HT1080 (cell line): Measurements from ENCODE around the gene PLEKHA1. TPM values are rescaled to one million over a fixed set of nuclear protein-coding genes. Genes with fewer than 3 reads are reported as not detected.

Experiments used
- DNase-seq: peaks from one replicate; pipeline ENCODE4 v3.0.0-alpha.2; 2015; ENCODE audit warnings: low read depth
- total RNA-seq: library from RNA; depleted of rRNA; stranded (reverse); fragments of >200 nt; shearing (Covaris generic); gene quantifications from 2 replicates; pipeline ENCODE4 v1.2.3, GENCODE V29; 2014

The PLEKHA1 gene
- total RNA-seq, 1 experiment from 2014 or later, result 8.2 TPM

GRCh38 chr10:122420624-122421007 lies 46.1 kb downstream of the PLEKHA1 start:
- DNase-seq, result no peak

GRCh38 chr10:122421054-122421625 lies 46.6 kb downstream of the PLEKHA1 start:
- no peak for DNase-seq

- no peak for DNase-seq
Measured at GRCh38 chr10:122421742-122422141, 47.2 kb downstream of the PLEKHA1 start.

- no peak for DNase-seq
Measured at GRCh38 chr10:122422266-122422989, 47.9 kb downstream of the PLEKHA1 start.

- DNase-seq, result no peak
Measured at GRCh38 chr10:122424059-122424458, 49.6 kb downstream of the PLEKHA1 start.

- DNase-seq, result no peak
Measured at GRCh38 chr10:122426829-122427228, 52.3 kb downstream of the PLEKHA1 start.

GRCh38 chr10:122427280-122427679 lies 52.8 kb downstream of the PLEKHA1 start:
- no peak for DNase-seq

- peak; percentile 28 for DNase-seq
Measured at GRCh38 chr10:122435212-122435827, 60.8 kb downstream of the PLEKHA1 start.

GRCh38 chr10:122441961-122442360 lies 67.5 kb downstream of the PLEKHA1 start:
- peak; percentile 84 for DNase-seq

GRCh38 chr10:122445469-122445868 lies 71.0 kb downstream of the PLEKHA1 start:
- no peak for DNase-seq

GRCh38 chr10:122445904-122446303 lies 71.4 kb downstream of the PLEKHA1 start:
- no peak for DNase-seq

- DNase-seq, result peak; percentile 17
Measured at GRCh38 chr10:122446668-122447423, 72.3 kb downstream of the PLEKHA1 start.

GRCh38 chr10:122448600-122448999 lies 74.1 kb downstream of the PLEKHA1 start:
- no peak for DNase-seq

- no peak for DNase-seq
Measured at GRCh38 chr10:122449153-122449552, 74.6 kb downstream of the PLEKHA1 start.

GRCh38 chr10:122450353-122450990 lies 76.0 kb downstream of the PLEKHA1 start:
- DNase-seq, result no peak

GRCh38 chr10:122454071-122454470 lies 79.6 kb downstream of the PLEKHA1 start:
- DNase-seq, result no peak

GRCh38 chr10:122454603-122455080 lies 80.1 kb downstream of the PLEKHA1 start, which contains the start of gene ARMS2:
ARMS2 (plus strand) TSS chr10:122454653; CDS start chr10:122454728, 75 bp downstream.
- DNase-seq, result no peak

GRCh38 chr10:122455376-122456079 lies 81.0 kb downstream of the PLEKHA1 start:
- DNase-seq, result no peak

- no peak for DNase-seq
Measured at GRCh38 chr10:122457934-122458333, 83.4 kb downstream of the PLEKHA1 start.

- DNase-seq, result no peak
Measured at GRCh38 chr10:122458693-122459092, 84.2 kb downstream of the PLEKHA1 start.
